Right lobe of liver (tissue), 6 donors: ENCODE results near the gene SLC39A11. TPM values are rescaled to one million over a fixed set of nuclear protein-coding genes. Genes with fewer than 3 reads are reported as not detected.

Experiments
- ATAC-seq, 4 donors: fragments of 200-7000 bp; cut with Tn5 transposase; one replicate each; pipeline ENCODE4 v1.9.1; 2020; ENCODE audit warnings: mild to moderate bottlenecking in 4 of 4, moderate library complexity in 4 of 4
- DNase-seq, 3 donors: peaks; one replicate each; pipeline ENCODE4 v3.0.0-alpha.2; 2020
- H3K27ac ChIP-seq, 3 donors: fragments of 200-600 bp; one replicate each; pipeline ENCODE4 v1.8.0; 2022
- H3K27me3 ChIP-seq, 2 donors: fragments of 200-600 bp; one replicate each; pipeline ENCODE4 v1.8.0; 2022
- H3K36me3 ChIP-seq, 4 donors: fragments of 200-600 bp; sonication (generic) in 1 of 4; one replicate each; pipeline versions ENCODE4 v1.5.1 to v1.8.0; 2017 to 2022; ENCODE audit warnings: control low read depth in 1 of 4
- H3K4me1 ChIP-seq, 4 donors: fragments of 200-600 bp; sonication (generic) in 1 of 4; one replicate each; pipeline versions ENCODE4 v1.5.1 to v1.8.0; 2017 to 2022; ENCODE audit warnings: control low read depth in 1 of 4
- H3K4me3 ChIP-seq, 3 donors: fragments of 200-600 bp; one replicate each; pipeline ENCODE4 v1.8.0; 2022
- H3K9me3 ChIP-seq, 4 donors: fragments of 200-600 bp; sonication (generic) in 1 of 4; one replicate each; pipeline versions ENCODE4 v1.5.1 to v1.8.0; 2017 to 2022; ENCODE audit warnings: control low read depth in 1 of 4
- POLR2A ChIP-seq: fragments of 450-650 bp; IDR thresholded peaks from one replicate; pipeline ENCODE4 v1.6.1; 2017; ENCODE audit warnings: antibody characterized with exemption, mild to moderate bottlenecking
- WGBS: methylation state at CpG from one replicate; pipeline ENCODE4 v1.1.6; 2018; ENCODE audit warnings: low coverage, low lambda C conversion rate; ENCODE audit not compliant: insufficient coverage; ENCODE audit errors: missing lambda C conversion rate; 5-methylcytosine and 5-hydroxymethylcytosine counted together
- intact Hi-C, 2 donors: fragments of 100-400 bp; cut with DNase I; formaldehyde crosslinking; loops; one replicate each; pipeline versions ENCODE4 v1.11.2 to v1.14.1; 2022
- total RNA-seq, 6 experiments: library from RNA; depleted of rRNA in 2 of 6; stranded (reverse); fragments of >200 nt in 2 of 6; fragmentation: NEBNext Ultra II Directional in 3 of 6; extraction: Animal tissue kit (Norgen Biotek cat#: 25700) in 3 of 6; gene quantifications; one replicate each; pipeline versions ENCODE4 v1.1.0 to v1.2.4, GENCODE V29; 2016 to 2023
- TF ChIP-seq, protein P1 (sequence below), 4 donors: fragments of 200-600 bp in 3 of 4; fragments of 450-650 bp in 1 of 4; IDR thresholded peaks; one replicate each; pipeline versions ENCODE4 v1.5.1 to v1.8.0; 2016 to 2022; ENCODE audit warnings: antibody characterized with exemption in 4 of 4, mild to moderate bottlenecking in 2 of 4
- donor health status: DM: no; HTN: yes; CAD: no.
- donor health status: DM: no; HTN: no; CAD: no.
- donor health status: DM: no; HTN: no; CAD: no.
- donor health status: DM: no; HTN: yes; CAD: no.
- donor health status: DM: no; HTN: yes; CAD: no.

The SLC39A11 gene
- total RNA-seq, 6 experiments from 2014 or later = 25.4 to 49.6 (median 39.3) TPM

DNA sequence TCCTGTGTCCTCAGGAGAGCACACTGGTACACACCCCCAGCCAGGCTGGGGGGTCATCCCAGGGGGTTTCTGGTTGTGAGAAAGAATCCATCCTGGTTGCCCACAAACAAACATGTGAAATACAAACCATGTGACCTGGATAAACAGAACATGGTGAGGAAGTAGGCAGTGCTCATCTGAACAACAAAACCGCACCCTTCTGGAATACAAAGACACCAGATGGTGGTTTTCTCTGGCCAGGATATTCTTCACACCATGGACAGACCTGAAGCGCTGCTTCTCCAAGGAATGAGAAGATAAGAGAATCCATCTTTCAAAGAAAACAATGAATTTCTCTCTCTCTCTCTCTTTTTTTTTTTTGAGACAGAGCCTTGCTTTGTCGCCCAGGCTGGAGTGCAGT is 302.3 kb downstream of the SLC39A11 start:
- WGBS = 83% methylated on average over 1 of the region's 3 CpGs
- H3K27ac ChIP-seq = no peak overlapping the region
- peaks cover 0 to 5% (median 0%) of the 10 kb centered on the region in 4 donors for H3K9me3 ChIP-seq
- no peak overlapping the region for H3K4me3 ChIP-seq
- TF ChIP-seq, protein P1, sequence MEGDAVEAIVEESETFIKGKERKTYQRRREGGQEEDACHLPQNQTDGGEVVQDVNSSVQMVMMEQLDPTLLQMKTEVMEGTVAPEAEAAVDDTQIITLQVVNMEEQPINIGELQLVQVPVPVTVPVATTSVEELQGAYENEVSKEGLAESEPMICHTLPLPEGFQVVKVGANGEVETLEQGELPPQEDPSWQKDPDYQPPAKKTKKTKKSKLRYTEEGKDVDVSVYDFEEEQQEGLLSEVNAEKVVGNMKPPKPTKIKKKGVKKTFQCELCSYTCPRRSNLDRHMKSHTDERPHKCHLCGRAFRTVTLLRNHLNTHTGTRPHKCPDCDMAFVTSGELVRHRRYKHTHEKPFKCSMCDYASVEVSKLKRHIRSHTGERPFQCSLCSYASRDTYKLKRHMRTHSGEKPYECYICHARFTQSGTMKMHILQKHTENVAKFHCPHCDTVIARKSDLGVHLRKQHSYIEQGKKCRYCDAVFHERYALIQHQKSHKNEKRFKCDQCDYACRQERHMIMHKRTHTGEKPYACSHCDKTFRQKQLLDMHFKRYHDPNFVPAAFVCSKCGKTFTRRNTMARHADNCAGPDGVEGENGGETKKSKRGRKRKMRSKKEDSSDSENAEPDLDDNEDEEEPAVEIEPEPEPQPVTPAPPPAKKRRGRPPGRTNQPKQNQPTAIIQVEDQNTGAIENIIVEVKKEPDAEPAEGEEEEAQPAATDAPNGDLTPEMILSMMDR (IDR thresholded peaks at IDR 0.05) = no peak
- no peak for TF ChIP-seq POLR2A
- H3K27me3 ChIP-seq = no peaks in the 10 kb centered on the region
- no peaks in the 10 kb centered on the region for H3K4me1 ChIP-seq
- ATAC-seq (no peak), DNase-seq (no peak)
- intact Hi-C loops = no loop called here
- peaks cover 0 to 4% (median 0%) of the 10 kb centered on the region in 4 donors for H3K36me3 ChIP-seq

DNA sequence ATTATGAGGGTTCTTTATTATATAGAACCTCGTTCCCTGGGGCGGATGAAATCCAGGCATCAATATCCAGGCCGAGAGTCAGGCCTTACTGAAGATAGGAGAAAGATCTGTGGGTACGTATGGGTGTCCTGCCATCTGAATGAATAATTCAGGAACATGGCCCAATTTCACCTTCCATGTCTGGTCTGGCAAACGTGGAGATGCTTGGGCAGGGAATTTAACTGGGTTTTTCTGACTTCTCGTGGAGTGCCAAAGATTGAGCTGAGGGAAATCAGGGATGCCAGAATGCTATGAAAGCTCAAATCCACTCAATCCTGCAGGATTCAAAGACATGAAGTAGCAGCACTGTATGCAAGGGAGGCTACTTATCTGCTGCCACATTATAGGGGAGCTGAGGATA is 302.8 kb downstream of the SLC39A11 start:
- ATAC-seq = no peak
- H3K4me1 ChIP-seq = no peaks in the 10 kb centered on the region
- no peak for TF ChIP-seq POLR2A
- TF ChIP-seq, protein P1 (IDR thresholded peaks at IDR 0.05) = no peak
- H3K9me3 ChIP-seq = peaks cover 0 to 3% (median 0%) of the 10 kb centered on the region in 4 donors
- no peak overlapping the region for H3K4me3 ChIP-seq
- DNase-seq = no peak
- 89% methylated on average over 4 of the region's 6 CpGs for WGBS
- no peak overlapping the region for H3K27ac ChIP-seq
- intact Hi-C loops = no loop called here
- peaks cover 0 to under 1% (median 0%) of the 10 kb centered on the region in 4 donors for H3K36me3 ChIP-seq
- H3K27me3 ChIP-seq = no peaks in the 10 kb centered on the region

DNA sequence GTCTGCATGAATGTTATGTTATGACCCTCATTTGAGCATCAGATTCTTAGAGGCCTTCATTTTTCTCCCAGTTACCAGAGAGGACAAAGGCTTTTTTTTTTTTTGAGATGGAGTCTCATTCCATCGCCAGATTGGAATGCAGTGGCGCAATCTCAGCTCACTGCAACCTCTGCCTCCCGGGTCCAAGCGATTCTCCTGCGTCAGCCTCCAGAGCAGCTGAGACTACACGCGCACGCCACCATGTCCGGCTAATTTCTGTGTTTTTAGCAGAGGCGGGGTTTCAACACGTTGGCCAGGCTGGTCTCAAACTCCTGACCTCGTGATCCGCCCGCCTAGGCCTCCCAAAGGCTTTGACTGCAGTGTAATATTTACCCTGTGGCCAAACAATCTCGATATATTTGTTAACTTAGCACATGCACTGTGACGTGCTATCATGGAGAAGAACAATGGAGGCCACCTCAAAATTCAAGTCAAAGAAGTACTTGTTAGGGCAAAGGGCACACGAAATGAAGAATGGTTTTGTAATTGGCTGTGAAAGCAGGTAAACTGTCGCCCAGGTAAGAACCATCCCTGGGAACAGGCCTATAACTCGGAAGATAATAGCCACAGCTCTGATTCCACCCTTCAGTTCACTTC is 303.4 kb downstream of the SLC39A11 start:
- ATAC-seq (no peak), DNase-seq (no peak)
- no peaks in the 10 kb centered on the region for H3K27me3 ChIP-seq
- H3K4me3 ChIP-seq = no peak overlapping the region
- TF ChIP-seq POLR2A = no peak
- TF ChIP-seq, protein P1 (IDR thresholded peaks at IDR 0.05) = no peak
- no peak overlapping the region for H3K27ac ChIP-seq
- no peaks in the 10 kb centered on the region for H3K4me1 ChIP-seq
- WGBS = 91% methylated on average over 18 of the region's 19 CpGs
- intact Hi-C loops = no loop called here
- H3K36me3 ChIP-seq = no peaks in the 10 kb centered on the region
- H3K9me3 ChIP-seq = peaks cover 0 to 3% (median 0%) of the 10 kb centered on the region in 4 donors

DNA sequence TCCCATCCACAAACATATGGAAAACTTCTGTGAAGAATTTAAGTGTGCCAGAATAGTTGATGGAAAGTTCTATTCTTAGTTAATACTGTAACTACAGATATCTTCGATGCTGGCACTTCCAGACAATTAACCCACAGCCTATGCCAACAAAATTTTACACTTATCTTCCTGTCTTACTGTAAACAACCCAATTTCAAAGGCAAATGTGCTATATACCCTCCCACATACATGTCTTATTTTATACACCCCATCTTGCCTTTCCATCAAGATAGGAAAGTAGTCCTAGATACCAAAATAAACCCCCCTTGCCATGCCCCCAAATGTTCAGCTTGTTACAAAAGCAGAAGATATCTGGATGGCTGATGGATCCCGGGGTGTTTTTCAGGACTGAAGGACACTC is 306.3 kb downstream of the SLC39A11 start:
- H3K36me3 ChIP-seq = no peaks in the 10 kb centered on the region
- H3K4me3 ChIP-seq = no peak overlapping the region
- no peak overlapping the region for H3K27ac ChIP-seq
- no peaks in the 10 kb centered on the region for H3K9me3 ChIP-seq
- no peaks in the 10 kb centered on the region for H3K4me1 ChIP-seq
- intact Hi-C loops = no loop called here
- no peak for DNase-seq
- ATAC-seq = no peak
- no peaks in the 10 kb centered on the region for H3K27me3 ChIP-seq
- no peak for TF ChIP-seq POLR2A
- TF ChIP-seq, protein P1 (IDR thresholded peaks at IDR 0.05) = no peak
- 78% methylated on average over 2 of the region's 2 CpGs for whole genome bisulfite sequencing
